Bladder microvascular endothelial cell (primary cell): ENCODE measurements around the gene USP9X. TPM values are rescaled to one million over a fixed set of nuclear protein-coding genes. Genes with fewer than 3 reads are reported as not detected.

Source experiments
- total RNA-seq: library from RNA; depleted of rRNA; stranded (reverse); fragments of >200 nt; gene quantifications from 2 replicates; pipeline ENCODE4 v1.2.3, GENCODE V29; 2014

The USP9X gene
- 80.9 and 211 TPM in 2 replicates for total RNA-seq

GRCh38 chrX:41084893-41085511, at the start of gene USP9X:
Gene USP9X, plus strand, starts transcription at chrX:41085445. Its CDS starts 38,184 bp downstream, at chrX:41123629.

Other genes with a start within 250 kb of the USP9X start
- gene DDX3X, start 248.7 kb downstream of the USP9X start, total RNA-seq, result 192 and 453 TPM in 2 replicates